ENCODE data around the gene PIEZO2.

Gene PIEZO2

DNA sequence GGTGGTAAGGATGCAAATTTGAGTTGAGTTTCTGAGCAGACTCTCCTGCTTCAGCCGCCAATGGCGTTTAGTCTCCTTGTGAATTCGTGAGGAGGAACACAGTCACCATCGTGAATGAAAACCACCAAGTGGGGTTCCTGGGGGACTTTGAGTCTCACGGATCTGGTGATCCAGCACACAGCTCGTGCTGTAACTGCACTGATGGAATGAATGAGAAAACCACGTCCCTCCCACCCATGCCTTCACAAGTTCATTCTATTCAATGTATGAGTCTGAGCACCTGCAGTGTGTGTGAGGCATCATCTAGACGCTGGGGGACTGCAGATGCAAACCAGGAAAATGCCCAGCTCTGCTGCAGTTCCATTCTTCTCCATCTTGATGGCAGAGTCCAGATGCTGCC is 127.9 kb downstream of the PIEZO2 start:
- no peak for DNase-seq

DNA sequence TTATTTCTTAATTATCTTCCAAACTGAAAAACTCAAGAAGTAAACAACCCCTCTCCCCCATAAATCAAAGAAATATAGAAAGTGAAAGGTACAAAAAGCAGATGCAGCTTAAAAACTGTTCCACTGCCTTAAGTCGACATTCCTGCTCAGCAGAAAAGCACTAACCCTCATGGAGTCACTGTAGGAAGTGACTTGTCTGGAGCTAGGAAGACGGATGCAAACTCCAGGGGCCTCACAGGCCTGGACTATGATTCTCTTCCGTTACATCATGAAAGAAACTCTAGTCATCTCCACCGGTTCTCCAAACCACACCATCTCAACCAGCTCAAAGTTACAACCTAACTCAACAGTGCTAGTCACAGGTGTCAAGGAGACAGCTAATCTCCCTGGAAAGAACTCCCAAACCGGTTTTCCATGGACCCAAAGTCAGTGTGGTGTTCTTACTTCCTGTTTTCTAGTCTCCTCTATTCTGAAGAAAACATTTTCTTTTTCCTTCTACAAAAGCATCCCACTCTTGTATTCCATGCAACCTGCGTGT is 128.4 kb downstream of the PIEZO2 start:
- DNase-seq = no peak

DNA sequence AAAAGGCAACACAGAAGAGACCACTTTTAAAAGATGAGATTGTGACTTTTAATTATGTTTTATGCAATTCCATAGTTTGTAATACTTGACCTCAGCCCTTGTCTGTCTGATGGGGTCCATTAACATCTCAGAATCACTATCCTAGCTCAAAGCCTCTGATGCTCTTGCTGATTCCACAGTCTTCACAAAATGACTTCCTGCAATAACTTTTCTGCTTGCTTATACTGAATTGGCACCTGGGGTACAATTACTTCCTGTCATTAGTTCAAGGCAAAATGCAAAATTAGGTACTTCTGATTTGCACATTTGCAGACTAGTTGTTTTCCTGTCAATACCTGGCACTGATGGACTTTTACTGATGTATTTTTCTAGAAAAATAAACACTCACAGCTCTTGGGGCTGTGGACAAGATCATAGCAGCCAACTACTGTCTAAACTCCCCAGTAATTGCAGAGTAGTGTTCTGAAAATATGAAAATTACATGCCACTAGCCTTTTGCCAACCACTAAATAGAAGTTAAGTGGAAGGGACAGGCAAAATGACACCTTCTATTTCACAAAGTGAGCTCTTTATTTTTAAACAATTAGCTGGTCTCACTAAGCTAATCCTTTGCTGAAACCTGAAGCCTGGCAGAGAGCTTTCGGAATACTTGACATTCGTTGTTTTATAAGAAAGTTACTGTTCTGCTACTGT is 129.1 kb downstream of the PIEZO2 start:
- DNase-seq = no peak

DNA sequence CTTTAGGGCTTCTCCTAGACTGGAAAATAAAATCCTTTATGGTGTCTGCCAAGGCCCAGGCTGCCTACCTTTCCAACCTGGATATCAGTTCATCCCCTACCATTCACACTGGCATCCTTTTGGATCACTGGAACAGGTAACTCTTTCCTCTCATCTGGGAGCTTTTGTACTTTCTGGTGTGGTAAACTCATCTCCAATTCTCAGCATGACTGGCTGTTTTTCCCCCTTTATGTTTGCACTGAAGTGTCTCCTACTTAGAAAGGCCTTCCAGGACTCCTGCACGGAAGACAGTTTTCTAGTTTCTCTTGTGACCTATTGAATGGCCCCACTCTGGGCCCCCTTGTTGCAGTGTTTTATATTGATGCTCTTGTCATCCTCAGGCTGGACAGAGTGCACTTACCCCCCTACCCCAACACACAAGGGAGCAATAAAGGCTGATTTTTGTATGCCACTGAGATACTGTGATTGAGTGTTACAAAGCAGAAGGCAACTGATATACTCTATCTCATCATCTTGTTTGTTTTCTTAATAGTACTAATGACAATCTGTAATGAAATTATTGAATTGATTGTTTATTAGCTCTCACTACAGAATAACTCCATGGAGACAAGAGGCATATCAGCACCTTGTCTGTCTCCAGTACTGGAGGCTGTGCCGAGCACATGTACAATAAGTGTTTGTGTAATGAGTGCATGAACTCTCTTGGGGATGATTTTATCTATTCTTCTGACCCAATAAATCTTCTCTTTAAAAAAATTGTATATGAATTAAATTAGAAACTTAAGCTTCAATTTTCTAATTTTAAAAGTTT is 129.9 kb downstream of the PIEZO2 start:
- no peak for DNase-seq

DNA sequence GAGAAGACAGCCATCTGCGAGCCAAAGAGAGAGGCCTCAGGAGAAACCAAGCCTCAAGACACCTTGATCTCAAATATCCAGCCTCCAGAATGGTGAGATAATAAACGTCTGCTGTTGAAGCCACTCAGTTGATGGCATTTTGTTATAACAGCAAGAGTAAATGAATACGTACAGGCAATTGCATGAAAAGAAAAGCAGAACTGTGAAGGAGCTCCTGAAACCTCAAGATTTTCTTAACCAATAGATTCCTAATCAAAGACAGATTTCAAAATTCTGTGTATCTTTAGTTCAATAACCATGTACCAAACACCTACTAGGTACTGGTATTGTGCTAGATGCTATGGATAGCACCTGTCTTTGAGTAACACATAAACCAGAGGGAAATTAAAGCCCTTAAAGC is 139.5 kb downstream of the PIEZO2 start:
- no peak for DNase-seq

DNA sequence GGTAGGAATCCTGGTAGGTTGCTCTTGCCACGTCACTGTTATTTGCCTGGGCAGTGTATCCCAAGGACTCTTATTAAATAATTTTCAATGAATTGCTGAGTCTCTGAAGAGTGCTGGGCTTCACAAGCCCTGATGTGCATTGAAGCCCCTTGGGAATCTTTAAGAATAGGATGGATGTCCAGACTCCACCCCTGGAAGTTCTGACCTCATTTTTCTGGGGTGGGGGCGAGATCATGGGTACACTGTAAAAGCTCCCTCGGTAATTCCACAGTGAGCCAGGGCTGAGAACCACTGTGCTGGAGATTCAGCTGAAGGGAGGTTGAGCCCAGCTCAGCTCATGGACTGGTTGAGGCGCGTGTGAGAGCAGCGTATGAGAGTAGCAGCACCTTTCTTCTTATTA is 140.2 kb downstream of the PIEZO2 start:
- no peak for DNase-seq

DNA sequence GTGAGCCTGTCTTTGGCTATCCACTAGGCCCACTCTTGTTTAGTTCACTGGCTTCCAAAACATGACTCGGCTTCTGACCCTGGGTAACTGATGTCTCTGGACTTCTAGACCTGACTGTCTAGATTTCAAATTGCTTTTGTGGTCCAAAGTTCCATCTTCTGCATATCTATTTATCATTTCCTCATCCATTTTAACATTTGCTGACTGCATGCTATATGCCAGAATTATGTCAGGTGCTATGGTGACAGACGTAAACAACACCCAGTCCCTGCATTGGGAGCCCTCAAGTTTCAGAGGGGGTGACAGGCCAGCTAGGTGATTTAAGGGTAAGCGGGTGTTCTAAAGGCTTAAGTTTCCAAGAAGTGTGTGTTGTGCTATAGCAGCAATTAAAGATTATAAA is 140.9 kb downstream of the PIEZO2 start:
- DNase-seq = no peak

DNA sequence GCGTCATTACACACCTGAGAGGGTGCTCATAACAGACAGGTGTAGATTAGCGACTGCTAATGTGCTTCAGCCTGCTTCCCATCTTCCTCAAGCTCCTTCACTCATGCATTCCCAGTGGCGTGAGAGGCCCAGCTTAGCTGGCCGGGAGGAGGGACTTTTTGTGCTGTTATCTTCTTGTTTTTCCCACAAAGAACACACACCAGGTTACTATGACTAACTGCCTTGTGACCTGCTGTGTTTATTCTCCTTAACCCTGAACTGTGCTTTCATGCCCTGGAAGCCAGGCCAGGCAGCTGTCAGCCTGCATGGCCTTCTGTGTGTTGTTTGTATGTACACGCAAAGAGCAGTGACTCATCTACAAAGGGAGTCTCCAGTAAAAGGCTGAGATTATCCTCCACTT is 143.8 kb downstream of the PIEZO2 start:
- peak; percentile 36 for DNase-seq

DNA sequence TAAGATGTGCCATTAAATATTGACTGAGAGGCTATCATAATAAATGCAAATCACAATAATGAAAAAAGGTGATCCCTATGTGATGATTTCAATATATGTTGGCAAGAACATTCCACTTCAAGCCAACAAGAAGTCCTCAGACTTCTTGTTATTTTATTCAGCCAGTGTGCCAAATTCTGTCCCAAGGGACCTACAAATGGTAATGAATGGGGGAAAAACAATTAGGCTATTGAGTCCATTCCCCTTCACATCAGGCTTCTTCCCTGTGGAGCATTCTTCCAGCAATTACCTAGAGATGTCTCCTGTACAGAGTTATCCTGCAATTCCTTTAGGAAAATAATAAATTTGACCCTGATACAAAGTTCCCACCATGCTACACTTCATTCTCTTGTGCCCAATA is 144.4 kb downstream of the PIEZO2 start:
- DNase-seq = no peak

DNA sequence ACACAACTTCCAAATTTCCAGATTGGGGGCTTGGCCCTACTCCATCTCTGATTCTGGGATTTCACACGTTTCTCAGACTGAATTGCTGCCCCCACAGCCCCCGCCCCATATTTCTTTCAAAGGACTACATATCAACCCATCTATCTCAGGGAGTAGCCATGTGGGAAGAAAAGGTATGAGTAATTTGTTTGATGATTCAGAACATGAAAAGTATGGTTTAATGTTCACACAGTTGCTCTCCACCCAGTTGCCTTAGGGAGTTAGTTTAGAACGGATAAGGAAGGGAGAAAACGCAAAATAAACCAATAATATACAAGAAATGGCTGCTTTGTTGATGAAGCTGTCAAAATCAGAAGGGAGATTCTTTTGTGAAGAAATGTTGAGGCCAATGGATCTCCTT is 145.1 kb downstream of the PIEZO2 start:
- DNase-seq = no peak

DNA sequence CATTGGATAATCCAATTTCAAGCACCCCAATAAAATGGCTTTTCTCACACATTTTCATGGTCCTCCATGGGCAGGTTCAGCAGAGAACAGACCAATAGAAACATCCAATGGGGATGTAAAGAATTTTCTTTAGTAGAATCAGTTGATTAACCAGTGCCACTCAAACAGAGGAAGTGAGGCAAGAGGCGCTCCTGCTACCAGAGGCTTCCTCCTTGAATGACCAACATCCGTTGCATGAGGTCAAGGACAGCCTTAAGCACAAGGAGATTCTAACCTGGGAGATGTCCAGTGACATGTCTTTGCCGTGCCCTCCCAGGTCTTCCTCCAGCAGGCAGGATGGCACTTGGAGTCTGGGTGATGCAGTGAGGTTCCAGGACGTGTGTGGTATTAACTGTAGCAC is 146.6 kb downstream of the PIEZO2 start:
- DNase-seq = no peak

DNA sequence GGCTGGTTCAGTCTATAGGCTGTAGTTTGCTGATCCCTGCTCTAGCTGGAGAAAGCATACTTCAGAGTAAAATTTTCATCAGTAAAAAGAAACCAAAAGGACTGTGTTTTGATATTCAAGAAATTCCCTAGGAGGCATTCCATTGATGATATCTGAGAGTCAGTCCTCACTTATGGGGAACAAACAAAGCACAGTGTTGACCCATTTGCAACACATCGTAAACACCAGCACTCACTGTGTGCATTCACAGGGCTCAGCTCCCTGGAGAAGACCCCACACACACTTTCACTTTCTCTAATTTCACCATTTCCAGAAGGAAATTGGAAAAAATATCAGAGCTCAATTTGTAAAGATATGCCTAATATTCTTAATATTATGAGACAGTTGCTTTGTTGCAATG is 147.1 kb downstream of the PIEZO2 start:
- no peak for DNase-seq

DNA sequence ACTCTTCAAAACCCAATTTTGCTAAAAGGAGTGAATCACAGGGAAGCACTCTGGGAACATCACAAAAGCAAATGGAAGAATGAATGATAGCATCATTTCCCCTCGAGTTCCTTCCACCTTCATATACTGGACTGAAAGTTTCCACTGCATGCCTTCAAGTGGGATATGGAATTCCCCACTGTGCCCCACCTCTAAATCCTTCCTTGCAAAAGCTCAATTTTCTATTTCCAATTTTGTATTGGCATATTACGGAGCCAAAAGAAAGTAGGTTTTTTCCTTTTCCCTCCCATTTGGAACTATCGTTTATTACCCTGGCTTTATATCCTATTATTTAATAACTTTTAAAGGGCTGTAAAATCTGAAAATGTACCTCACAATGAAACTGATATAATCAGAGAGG is 149.3 kb downstream of the PIEZO2 start:
- DNase-seq = no peak

DNA sequence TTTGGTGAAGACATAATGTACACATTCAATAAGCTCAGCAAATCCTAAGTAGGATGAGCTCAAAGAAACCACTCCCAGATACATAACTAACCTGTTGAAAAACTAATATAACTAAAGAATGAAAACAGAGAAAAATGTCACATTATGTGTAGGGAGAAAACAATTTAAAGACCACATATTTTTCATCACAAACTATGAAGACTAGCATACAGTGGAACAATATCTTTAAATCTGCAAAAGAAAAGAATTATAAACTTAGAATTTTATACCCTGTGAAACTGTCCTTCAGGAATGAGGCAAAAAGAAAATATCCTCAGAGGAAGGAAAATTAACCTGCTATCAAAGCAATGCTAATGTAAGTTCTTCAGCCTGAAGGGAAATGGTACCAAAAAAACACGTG is 151.5 kb downstream of the PIEZO2 start:
- DNase-seq = no peak

DNA sequence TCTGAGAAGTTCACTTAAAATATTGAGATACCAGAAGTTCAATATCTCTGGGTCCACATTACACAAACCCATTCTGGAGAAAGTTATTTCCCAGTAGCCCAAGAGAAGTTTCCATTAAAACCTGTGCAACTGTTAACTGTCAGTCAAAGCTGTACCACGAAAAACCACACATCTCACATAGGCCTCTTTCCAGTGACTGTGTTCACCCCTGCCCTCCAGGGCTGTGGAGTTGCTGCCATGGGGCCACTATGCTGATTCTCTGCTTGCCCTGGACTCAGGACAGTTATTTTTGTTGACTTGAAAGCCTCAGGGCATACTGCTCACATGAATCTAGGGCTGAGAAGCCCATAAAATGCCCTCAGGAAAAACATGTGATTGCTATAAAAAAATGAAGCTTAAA is 153.8 kb downstream of the PIEZO2 start:
- no peak for DNase-seq

DNA sequence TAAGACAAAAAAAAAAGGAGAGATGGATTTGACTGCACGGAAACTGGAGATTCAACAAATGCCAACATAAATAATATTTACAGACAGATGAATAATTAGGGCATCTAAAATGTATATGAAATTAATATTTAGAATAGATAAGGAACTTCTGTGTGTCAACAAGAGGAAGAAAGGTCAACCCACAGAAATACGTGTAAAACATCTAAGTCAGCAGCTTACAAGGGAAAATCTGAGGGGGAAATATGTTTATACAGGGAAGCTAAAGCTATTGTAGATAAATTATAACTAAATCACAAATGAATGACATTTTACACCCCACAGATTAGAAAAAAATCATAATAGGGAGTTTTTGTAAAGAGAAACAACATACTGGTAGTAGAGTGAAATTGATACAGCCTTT is 159.9 kb downstream of the PIEZO2 start:
- DNase-seq = no peak

DNA sequence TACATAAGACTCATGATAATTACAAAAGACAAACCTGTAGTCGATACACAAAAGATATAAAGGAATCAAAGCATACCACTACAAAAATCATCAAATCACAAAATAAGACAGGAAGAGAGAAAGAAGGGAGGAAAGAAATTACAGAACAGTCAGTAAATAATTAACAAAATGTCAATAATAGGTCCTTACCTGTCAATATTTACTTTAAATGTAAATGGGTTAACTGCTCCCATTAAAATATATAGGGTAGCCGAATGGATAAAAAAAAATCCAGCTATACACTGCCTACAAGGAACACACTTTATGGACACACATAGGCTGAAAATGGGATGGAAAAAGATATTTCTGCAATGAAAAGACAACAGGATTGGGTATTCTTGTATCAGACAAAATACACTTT is 163.7 kb downstream of the PIEZO2 start:
- DNase-seq = no peak

DNA sequence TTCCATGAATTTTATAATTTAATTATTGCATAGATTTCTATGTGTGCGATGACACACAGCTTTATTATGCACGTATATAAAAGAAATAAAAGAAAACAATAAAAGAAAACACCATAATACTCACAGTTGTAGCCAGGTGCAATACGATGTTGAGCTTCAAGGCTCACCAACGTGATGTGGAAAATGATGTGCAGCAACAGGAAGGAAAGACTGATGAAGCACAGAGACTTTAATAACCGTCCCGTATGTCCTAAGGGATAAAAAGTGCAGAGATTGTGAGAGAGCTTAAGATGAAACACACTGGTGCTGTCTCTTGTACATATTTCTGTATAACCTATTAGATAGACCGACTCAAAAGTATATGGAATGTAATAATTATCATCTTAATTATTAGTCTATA is 170.0 kb downstream of the PIEZO2 start:
- no peak for DNase-seq

DNA sequence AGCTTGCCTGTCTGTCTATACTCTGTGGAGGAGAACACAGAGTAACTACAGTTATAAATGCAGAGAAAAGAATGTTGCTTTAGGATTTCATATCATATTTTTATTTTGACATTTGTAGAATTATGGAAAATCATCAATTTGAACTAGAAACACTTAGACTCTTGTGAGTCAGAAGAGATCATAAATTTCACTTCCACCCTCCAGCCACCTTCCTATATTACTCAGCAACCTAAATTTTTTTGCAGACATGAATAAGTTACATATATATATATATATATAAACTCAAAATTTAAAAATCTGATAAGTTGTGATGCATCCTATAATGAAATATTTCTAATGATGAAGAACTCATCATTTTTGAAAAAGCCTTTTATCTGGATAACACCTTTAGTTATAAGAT is 172.3 kb downstream of the PIEZO2 start:
- no peak for DNase-seq

DNA sequence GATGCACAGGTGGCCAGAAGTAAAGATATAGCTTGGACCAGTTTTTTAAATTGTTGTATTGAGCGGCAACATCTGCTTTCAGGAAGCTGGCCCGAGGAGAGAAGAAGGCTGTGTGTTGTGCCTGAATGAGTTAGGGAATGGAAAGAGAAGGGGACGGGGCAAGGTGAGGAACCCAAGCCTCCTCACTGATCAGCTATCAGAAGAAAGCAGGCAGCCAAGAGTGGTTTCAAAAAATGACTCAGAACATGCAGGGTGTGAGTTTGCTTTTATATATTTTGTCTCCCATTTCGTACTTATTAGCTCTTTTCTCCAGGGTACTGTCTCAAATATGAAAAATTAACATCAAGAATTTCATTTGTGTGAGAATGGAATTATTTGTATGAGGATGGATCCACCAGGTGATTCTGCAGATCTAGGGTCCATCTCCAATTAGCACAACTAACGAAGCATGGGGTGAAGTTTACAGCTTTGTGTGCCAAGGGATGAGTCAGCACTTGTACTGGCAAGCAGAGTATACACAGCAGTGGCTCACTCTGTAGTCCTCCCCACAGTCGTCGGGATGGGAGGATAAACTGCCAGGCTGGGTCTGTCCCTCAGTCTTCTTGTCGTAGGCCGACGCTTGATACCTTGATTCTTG is 175.7 kb downstream of the PIEZO2 start:
- no peak for DNase-seq

DNA sequence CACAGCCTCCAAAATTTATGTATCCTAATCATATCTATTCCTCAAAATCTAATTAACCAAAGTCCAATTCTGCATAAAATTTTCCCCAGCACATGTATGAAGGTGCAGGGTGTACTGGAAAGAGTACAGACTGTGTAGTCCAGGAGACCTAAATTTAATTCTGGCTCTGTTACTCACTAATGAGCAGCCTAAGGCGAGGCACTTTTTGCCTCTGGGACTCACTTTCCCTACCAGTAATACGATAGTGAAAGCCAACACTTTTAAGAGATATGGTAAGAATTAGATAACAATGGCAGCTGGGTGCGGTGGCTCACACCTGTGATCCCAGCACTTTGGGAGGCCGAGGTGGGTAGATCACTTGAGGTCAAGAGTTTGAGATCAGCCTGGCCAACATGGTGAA is 177.7 kb downstream of the PIEZO2 start:
- DNase-seq = no peak

DNA sequence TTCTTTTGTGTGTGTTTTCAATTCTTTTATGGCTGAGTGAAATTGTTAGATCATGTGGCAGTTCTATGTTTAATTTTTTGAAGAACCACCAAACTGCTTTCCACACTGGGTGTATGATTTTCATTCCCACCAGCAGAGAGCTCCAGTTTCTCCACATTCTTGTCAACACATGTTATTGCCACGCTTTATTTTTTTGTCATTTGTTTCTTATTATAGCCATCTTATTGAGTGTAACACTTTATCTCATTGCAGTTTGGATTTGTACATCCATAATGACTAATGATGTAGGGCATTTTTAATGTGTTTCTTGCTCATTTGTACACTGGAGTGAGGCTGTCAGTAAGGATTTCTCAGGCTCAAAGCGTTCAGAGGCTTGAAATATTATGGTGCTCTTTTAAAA is 184.2 kb downstream of the PIEZO2 start:
- DNase-seq = no peak

DNA sequence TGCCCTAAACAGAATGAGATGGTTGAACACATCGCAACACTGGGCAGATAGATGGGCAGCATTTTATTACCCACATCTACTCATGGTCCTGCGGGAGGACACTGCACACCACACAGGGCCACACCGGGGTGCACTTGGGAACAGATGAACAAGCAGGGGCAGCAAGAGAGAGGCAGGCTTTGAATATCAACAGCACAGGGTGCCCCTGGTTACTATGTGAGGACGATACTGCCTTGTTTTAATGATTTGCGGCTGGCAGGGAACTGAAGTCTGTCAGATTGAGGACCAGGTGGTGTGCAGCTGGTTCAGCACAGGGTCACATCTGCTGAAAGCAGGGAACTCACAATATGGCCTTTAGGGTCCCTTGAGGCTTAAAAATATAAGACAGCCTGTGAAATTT is 195.7 kb downstream of the PIEZO2 start:
- DNase-seq = no peak

All from NCI-H774 (cell line).